IPS-11a (cell line): ENCODE results near the gene PSMB7.

Experiments
- H3K4me3 ChIP-seq: one replicate; pipeline ENCODE4 v1.5.1; 2013; ENCODE audit warnings: low read depth, low read length, control low read depth

Gene PSMB7

GRCh38 chr9:124304285-124304684, 111.0 kb downstream of the PSMB7 start:
- no peak overlapping the region for H3K4me3 ChIP-seq

- H3K4me3 ChIP-seq: no peak overlapping the region
These were observed 111.5 kb downstream of the PSMB7 start for GRCh38 chr9:124303762-124304161.
